MM.1S (cell line): Measurements from ENCODE around the gene RTCB.

ENCODE experiments used
- CTCF ChIP-seq: fragments of 300-600 bp; sonication (generic); IDR thresholded peaks from 2 replicates; pipeline ENCODE4 v1.5.1; 2016; ENCODE audit warnings: antibody characterized with exemption, low read length, mixed read lengths
- EZH2 ChIP-seq: fragments of 300-600 bp; sonication (generic); optimal IDR thresholded peaks from 2 replicates; pipeline ENCODE3; 2017; ENCODE audit warnings: low read depth, mild to moderate bottlenecking, antibody characterized with exemption, low read length, mixed read lengths
- EZH2phosphoT487 ChIP-seq: fragments of 300-600 bp; sonication (generic); IDR thresholded peaks from 2 replicates; pipeline ENCODE4 v1.6.1; 2018; ENCODE audit warnings: antibody characterized with exemption, low read length

GRCh38 chr22:32353840-32354239, 58.2 kb downstream of the RTCB start:
- TF ChIP-seq CTCF (no peak), EZH2 (no peak), EZH2phosphoT487 (no peak)
